Vagina (tissue), 2 donors: ENCODE results near the gene TXNL1. TPM values are rescaled to one million over a fixed set of nuclear protein-coding genes. Genes with fewer than 3 reads are reported as not detected.

Experiments used
- DNase-seq, 2 donors: peaks; one replicate each; pipeline ENCODE4 v3.0.0-alpha.2; 2017; ENCODE audit errors: extremely low spot score in 2 of 2
- H3K27ac ChIP-seq: fragments of 200-600 bp; sonication (generic); one replicate; pipeline ENCODE4 v1.5.1; 2019
- H3K27me3 ChIP-seq: fragments of 200-600 bp; sonication (generic); one replicate; pipeline ENCODE4 v1.5.1; 2019
- H3K36me3 ChIP-seq, 2 donors: fragments of 200-600 bp; sonication (generic); one replicate each; pipeline ENCODE4 v1.5.1; 2017 to 2019
- H3K4me1 ChIP-seq: fragments of 200-600 bp; sonication (generic); one replicate; pipeline ENCODE4 v1.5.1; 2019
- H3K4me3 ChIP-seq, 2 donors: fragments of 200-600 bp; sonication (generic); 1 replicate in 1 of 2; 2 replicates in 1 of 2; pipeline ENCODE4 v1.5.1; 2016 to 2019
- H3K9me3 ChIP-seq: fragments of 200-600 bp; sonication (generic); one replicate; pipeline ENCODE4 v1.5.1; 2019
- POLR2A ChIP-seq, 2 donors: fragments of 450-650 bp; IDR thresholded peaks; one replicate each; pipeline ENCODE4 v1.6.1; 2017; ENCODE audit warnings: antibody characterized with exemption in 2 of 2, mild to moderate bottlenecking in 2 of 2, moderate library complexity in 2 of 2
- POLR2AphosphoS5 ChIP-seq, 2 donors: sonication (generic); formaldehyde crosslinking; IDR thresholded peaks; one replicate each; pipeline ENCODE4 v1.9.0; 2017; ENCODE audit warnings: antibody characterized with exemption in 2 of 2, mild to moderate bottlenecking in 2 of 2, low read depth in 1 of 2; ENCODE audit not compliant: insufficient read depth in 1 of 2
- intact Hi-C: fragments of 100-400 bp; cut with DNase I; formaldehyde crosslinking; loops from one replicate; pipeline ENCODE4 v1.15.1; 2023
- total RNA-seq: library from RNA; depleted of rRNA; stranded (reverse); fragments of >200 nt; gene quantifications from one replicate; pipeline ENCODE4 v1.2.3, GENCODE V29; 2016
- TF ChIP-seq, protein P1 (sequence below), 3 experiments: fragments of 450-650 bp in 2 of 3; fragments of 200-600 bp in 1 of 3; sonication (generic) in 1 of 3; IDR thresholded peaks; one replicate each; pipeline ENCODE4 v1.5.1; 2017 to 2019; ENCODE audit warnings: antibody characterized with exemption in 3 of 3, mild to moderate bottlenecking in 2 of 3, moderate library complexity in 2 of 3

The TXNL1 gene
- total RNA-seq, 1 donor from 2014 or later, result 26.3 TPM

DNA sequence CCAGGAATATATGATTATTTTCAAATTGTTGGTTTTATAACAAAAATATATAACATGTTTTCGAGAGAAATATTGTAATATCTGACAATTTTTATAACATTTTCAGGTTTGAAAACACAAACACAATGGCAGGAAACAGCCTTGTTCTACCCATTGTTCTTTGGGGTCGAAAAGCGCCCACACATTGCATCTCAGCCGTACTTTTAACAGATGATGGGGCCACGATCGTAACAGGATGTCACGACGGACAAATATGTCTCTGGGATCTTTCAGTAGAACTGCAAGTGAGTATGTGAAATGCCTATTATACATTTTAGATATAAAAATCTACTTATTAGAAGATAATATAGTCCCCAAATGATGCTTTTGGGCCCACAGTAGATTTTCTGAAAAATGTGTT lies 34.0 kb upstream of the TXNL1 start:
- Histone ChIP-seq H3K27me3 (no peaks in the 10 kb centered on the region), H3K36me3 (peaks cover 0 to 14% of the 10 kb centered on the region in 2 donors), H3K9me3 (no peaks in the 10 kb centered on the region), H3K4me1 (no peaks in the 10 kb centered on the region), H3K27ac (no peak overlapping the region), H3K4me3 (no peak overlapping the region)
- TF ChIP-seq POLR2A (IDR thresholded peaks at IDR 0.05), result no peak
- DNase-seq, result no peak
- intact Hi-C loops, result no loop called here

DNA sequence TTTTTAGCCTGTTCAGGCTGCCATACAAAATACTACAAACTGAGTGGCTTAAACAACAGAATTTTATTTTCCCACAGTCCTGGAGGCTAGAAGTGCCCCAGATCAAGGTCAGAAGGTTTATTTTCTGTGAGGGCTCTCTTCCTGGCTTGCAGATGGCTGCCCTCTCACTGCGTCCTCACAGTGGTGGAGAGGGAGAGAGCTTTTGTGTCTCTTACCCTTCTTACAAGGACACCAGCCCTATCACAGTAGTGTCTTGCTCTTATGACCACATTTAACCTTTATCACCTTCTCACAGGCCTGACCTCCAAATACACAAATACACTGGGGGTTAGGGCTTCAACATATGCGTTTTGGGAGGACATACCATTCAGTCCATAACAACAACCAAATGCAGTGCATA lies 24.5 kb upstream of the TXNL1 start:
- Histone ChIP-seq H3K27me3 (no peaks in the 10 kb centered on the region), H3K4me1 (peaks cover 8% of the 10 kb centered on the region), H3K27ac (no peak overlapping the region), H3K9me3 (no peaks in the 10 kb centered on the region), H3K36me3 (no peaks in the 10 kb centered on the region), H3K4me3 (no peak overlapping the region)
- DNase-seq, result no peak
- no peak for TF ChIP-seq POLR2AphosphoS5 (IDR thresholded peaks at IDR 0.05; ENCODE audit: insufficient read depth in 1 of 2, low read depth in 1 of 2)
- TF ChIP-seq, protein P1, sequence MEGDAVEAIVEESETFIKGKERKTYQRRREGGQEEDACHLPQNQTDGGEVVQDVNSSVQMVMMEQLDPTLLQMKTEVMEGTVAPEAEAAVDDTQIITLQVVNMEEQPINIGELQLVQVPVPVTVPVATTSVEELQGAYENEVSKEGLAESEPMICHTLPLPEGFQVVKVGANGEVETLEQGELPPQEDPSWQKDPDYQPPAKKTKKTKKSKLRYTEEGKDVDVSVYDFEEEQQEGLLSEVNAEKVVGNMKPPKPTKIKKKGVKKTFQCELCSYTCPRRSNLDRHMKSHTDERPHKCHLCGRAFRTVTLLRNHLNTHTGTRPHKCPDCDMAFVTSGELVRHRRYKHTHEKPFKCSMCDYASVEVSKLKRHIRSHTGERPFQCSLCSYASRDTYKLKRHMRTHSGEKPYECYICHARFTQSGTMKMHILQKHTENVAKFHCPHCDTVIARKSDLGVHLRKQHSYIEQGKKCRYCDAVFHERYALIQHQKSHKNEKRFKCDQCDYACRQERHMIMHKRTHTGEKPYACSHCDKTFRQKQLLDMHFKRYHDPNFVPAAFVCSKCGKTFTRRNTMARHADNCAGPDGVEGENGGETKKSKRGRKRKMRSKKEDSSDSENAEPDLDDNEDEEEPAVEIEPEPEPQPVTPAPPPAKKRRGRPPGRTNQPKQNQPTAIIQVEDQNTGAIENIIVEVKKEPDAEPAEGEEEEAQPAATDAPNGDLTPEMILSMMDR (IDR thresholded peaks at IDR 0.05), result no peak
- TF ChIP-seq POLR2A (IDR thresholded peaks at IDR 0.05), result no peak
- intact Hi-C loops, result no loop called here

DNA sequence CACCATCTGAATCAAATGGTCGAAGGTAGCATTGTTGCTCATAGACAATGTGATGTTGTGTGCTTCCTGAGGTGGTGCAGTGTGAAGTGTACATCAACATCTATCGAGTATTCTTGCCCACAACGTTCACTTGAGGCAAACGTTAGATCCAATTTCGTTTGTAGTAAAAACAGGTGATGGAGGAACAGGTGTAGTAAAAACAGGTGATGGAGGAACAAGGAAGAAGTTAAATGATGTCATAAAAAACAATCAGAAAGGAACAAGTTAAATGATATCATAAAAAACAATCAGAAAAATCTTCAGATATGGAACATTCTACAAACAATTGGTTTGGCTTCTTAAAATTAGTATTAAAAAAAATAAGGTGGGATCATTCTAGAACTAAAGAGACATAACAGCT lies 24.1 kb upstream of the TXNL1 start:
- no peak for TF ChIP-seq POLR2A (IDR thresholded peaks at IDR 0.05)
- TF ChIP-seq, protein P1 (IDR thresholded peaks at IDR 0.05), result no peak
- TF ChIP-seq POLR2AphosphoS5 (IDR thresholded peaks at IDR 0.05; ENCODE audit: insufficient read depth in 1 of 2, low read depth in 1 of 2), result no peak
- H3K36me3 ChIP-seq, result no peaks in the 10 kb centered on the region
- no peak for DNase-seq
- intact Hi-C loops, result no loop called here
- H3K9me3 ChIP-seq, result no peaks in the 10 kb centered on the region
- H3K4me3 ChIP-seq, result no peak overlapping the region
- H3K27ac ChIP-seq, result no peak overlapping the region
- peaks cover 8% of the 10 kb centered on the region for H3K4me1 ChIP-seq
- H3K27me3 ChIP-seq, result no peaks in the 10 kb centered on the region

DNA sequence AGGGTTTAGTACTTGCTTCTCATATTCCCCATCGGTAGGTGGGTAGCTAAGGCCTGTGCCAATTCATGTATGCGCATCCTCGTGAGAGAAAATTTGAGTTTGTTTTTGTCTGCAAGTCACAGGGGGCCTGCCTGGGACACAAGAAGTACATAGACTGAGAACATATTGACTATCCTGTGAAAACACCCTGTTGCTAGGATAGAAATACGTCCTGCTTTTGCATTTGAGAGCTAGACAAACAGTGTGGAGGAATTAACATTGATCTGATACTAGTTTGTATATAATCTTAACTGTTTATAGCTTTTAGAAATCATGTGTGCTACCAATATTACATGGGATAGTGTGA lies 23.6 kb upstream of the TXNL1 start:
- no peaks in the 10 kb centered on the region for H3K27me3 ChIP-seq
- no peak overlapping the region for H3K4me3 ChIP-seq
- no peak for TF ChIP-seq POLR2A (IDR thresholded peaks at IDR 0.05)
- TF ChIP-seq, protein P1 (IDR thresholded peaks at IDR 0.05), result no peak
- TF ChIP-seq POLR2AphosphoS5 (IDR thresholded peaks at IDR 0.05; ENCODE audit: insufficient read depth in 1 of 2, low read depth in 1 of 2), result no peak
- no peak overlapping the region for H3K27ac ChIP-seq
- H3K36me3 ChIP-seq, result no peaks in the 10 kb centered on the region
- no peak for DNase-seq
- H3K9me3 ChIP-seq, result no peaks in the 10 kb centered on the region
- H3K4me1 ChIP-seq, result peaks cover 6% of the 10 kb centered on the region
- intact Hi-C loops, result no loop called here

DNA sequence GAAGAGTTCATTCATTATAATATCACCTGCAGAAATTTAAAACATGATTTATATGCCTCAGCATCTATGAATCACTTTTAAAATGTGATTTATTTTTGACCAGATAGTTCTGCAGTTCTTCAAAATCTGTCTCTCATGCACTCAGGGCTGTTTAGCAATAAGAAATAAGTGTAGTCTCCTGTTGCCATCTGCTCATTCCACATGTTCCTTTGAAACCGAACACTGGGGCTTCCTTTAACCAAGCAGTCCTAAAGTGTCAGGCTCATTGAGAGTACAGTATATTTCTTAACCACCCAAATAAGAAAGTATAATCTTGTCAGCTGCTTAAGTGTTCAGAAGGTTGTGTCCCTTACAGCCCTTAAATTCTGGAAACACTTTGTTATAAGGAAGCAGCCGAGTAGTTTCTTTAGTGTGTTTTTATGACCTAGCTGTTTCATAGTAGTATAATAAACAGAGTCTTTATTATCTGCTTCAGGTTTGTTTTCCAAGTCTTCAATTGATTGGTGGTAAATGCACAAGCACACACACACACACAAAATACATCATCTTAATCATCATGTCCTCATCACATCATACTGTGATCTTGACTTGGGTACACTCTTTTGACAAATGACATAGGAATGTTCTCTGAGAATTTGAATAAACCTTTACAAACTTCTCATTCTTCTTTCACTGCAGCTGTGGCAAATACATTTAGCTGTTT lies 23.1 kb upstream of the TXNL1 start:
- intact Hi-C loops, result no loop called here
- DNase-seq, result no peak
- Histone ChIP-seq H3K9me3 (no peaks in the 10 kb centered on the region), H3K4me3 (no peak overlapping the region), H3K36me3 (no peaks in the 10 kb centered on the region), H3K27me3 (no peaks in the 10 kb centered on the region), H3K27ac (no peak overlapping the region), H3K4me1 (peaks cover under 1% of the 10 kb centered on the region)
- TF ChIP-seq, protein P1 (IDR thresholded peaks at IDR 0.05), result no peak
- TF ChIP-seq POLR2AphosphoS5 (IDR thresholded peaks at IDR 0.05; ENCODE audit: insufficient read depth in 1 of 2, low read depth in 1 of 2) (no peak), POLR2A (IDR thresholded peaks at IDR 0.05) (no peak)
